ENCODE data around the gene WDHD1. TPM values are rescaled to one million over a fixed set of nuclear protein-coding genes. Genes with fewer than 3 reads are reported as not detected.
"Not testable (repeated sequence)": the region's sequence is repeated elsewhere in the genome, so short reads cannot be mapped to it uniquely, and the experiment has no call there.

Gene WDHD1
- total RNA-seq, 1 donor from 2014 or later = 15.0 TPM

DNA sequence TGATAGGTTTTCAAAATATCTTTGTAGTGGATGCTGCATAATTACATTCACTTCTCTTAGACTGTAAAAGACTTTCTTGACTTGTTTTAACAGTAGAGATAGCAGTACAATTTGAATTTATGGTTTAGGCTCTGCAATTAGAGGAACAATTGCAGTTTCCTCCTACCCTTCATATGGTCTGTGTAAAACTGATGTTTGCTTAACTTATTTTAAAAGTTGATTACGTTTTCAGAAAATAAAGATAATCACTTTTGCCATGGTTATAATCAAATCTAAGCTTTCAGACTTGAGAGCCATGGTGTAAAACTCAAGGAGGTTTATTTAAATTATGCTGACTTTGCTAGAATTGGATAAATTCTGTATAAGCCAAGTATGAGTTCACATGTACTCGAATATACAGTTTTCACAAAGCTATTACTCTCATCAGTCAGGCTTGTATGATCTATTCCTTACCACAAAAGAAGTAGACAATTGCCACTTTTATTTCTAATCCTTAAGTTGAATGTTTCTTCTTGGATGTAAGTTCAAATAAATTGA lies 22.1 kb upstream of the WDHD1 start:
- H3K27me3 Mint-ChIP-seq (ENCODE audit: unreplicated experiment) = peaks cover 22% of the 10 kb centered on the region
- no peak overlapping the region for H3K27ac Mint-ChIP-seq (ENCODE audit: unreplicated experiment)
- TF ChIP-seq, protein P1, sequence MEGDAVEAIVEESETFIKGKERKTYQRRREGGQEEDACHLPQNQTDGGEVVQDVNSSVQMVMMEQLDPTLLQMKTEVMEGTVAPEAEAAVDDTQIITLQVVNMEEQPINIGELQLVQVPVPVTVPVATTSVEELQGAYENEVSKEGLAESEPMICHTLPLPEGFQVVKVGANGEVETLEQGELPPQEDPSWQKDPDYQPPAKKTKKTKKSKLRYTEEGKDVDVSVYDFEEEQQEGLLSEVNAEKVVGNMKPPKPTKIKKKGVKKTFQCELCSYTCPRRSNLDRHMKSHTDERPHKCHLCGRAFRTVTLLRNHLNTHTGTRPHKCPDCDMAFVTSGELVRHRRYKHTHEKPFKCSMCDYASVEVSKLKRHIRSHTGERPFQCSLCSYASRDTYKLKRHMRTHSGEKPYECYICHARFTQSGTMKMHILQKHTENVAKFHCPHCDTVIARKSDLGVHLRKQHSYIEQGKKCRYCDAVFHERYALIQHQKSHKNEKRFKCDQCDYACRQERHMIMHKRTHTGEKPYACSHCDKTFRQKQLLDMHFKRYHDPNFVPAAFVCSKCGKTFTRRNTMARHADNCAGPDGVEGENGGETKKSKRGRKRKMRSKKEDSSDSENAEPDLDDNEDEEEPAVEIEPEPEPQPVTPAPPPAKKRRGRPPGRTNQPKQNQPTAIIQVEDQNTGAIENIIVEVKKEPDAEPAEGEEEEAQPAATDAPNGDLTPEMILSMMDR (IDR thresholded peaks at IDR 0.05; ENCODE audit: unreplicated experiment) = no peak
- no peak for DNase-seq (ENCODE audit: low spot score)
- H3K4me3 Mint-ChIP-seq (ENCODE audit: unreplicated experiment) = no peak overlapping the region
- peaks cover 5% of the 10 kb centered on the region for H3K36me3 Mint-ChIP-seq (ENCODE audit: low read depth, unreplicated experiment)
- no peaks in the 10 kb centered on the region for H3K9me3 Mint-ChIP-seq (ENCODE audit: unreplicated experiment)
- peaks cover 34% of the 10 kb centered on the region for H3K4me1 Mint-ChIP-seq (ENCODE audit: unreplicated experiment)

DNA sequence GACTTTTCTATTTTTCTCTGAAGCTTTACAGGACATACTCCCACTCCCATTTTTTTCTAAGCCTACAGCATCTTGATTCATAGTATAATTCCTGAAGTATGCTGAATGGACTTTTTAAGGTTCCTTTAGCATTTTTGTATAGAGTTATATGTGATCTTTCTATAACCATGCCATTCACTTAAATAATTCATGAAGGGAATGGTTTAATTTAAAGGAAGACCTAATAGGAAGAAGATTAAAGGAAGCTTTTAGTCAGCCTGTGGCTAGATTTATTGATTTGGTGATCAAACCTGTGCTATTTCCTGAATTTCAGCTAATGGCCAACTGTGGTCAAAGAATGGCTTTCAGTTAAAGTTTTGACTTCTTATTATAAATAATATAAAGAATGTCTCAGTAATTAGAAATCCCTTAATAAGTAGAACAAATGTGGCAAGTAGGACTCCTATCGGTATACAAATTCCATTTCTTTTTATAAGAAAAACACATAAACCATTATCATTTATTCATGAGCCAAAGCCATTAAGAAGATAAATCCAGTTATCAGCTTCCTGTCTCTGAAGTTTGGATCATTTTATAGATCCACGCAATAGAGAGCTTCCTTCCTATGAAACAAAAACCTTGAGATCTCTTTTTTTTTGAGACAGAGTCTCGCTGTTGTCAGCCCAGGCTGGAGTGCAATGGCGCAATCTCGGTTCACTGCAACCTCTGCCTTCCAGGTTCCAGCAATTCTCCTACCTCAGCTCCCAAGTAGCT lies 20.6 kb upstream of the WDHD1 start:
- H3K9me3 Mint-ChIP-seq (ENCODE audit: unreplicated experiment) = no peaks in the 10 kb centered on the region
- no peak overlapping the region for H3K27ac Mint-ChIP-seq (ENCODE audit: unreplicated experiment)
- TF ChIP-seq, protein P1 (IDR thresholded peaks at IDR 0.05; ENCODE audit: unreplicated experiment) = no peak
- no peak overlapping the region for H3K4me3 Mint-ChIP-seq (ENCODE audit: unreplicated experiment)
- no peak for DNase-seq (ENCODE audit: low spot score)
- peaks cover 17% of the 10 kb centered on the region for H3K27me3 Mint-ChIP-seq (ENCODE audit: unreplicated experiment)
- H3K4me1 Mint-ChIP-seq (ENCODE audit: unreplicated experiment) = peaks cover 20% of the 10 kb centered on the region
- H3K36me3 Mint-ChIP-seq (ENCODE audit: low read depth, unreplicated experiment) = no peaks in the 10 kb centered on the region

DNA sequence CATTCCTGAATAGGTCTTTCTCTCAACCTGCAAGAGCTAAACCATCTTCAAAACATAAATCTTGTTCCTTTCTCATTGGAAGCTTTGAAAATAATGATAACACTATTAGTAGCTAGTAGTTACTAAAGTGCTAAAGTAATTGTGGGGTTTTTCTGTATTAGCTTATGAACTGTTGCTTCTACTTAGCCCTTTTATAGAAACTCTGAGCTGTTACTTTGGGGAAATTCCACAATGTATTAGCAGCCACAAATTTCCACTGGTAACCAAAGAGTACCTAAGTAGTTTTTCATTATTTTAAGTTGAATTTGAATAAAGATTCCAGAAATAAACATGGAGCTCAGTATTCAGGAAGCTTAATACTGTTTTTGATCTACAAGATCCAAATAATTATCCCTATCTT lies 18.2 kb upstream of the WDHD1 start:
- no peak overlapping the region for H3K4me3 Mint-ChIP-seq (ENCODE audit: unreplicated experiment)
- peaks cover 6% of the 10 kb centered on the region for H3K27me3 Mint-ChIP-seq (ENCODE audit: unreplicated experiment)

DNA sequence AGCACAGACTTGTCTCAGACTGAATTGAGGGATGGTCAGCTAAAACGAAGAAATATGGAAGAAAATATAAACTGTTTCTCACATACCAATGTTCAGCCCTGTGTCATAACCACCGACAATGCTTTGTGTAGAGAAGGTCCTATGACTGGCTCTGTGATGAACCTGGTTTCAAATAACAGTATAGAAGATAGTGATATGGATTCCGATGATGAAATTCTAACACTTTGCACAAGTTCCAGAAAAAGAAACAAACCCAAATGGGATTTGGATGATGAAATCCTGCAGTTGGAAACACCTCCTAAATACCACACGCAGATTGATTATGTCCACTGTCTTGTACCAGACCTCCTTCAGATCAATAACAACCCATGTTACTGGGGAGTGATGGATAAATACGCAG lies 16.6 kb upstream of the WDHD1 start:
- Mint-ChIP-seq H3K27ac (ENCODE audit: unreplicated experiment) (no peak overlapping the region), H3K4me1 (ENCODE audit: unreplicated experiment) (no peaks in the 10 kb centered on the region), H3K4me3 (ENCODE audit: unreplicated experiment) (no peak overlapping the region), H3K27me3 (ENCODE audit: unreplicated experiment) (no peaks in the 10 kb centered on the region), H3K9me3 (ENCODE audit: unreplicated experiment) (no peaks in the 10 kb centered on the region), H3K36me3 (ENCODE audit: low read depth, unreplicated experiment) (peaks cover 11% of the 10 kb centered on the region)
- DNase-seq (ENCODE audit: low spot score) = no peak
- TF ChIP-seq, protein P1 (IDR thresholded peaks at IDR 0.05; ENCODE audit: unreplicated experiment) = no peak

More for the DNA sequence above, 18.2 kb upstream of the WDHD1 start:
- H3K9me3 Mint-ChIP-seq (ENCODE audit: unreplicated experiment) = no peaks in the 10 kb centered on the region
- no peaks in the 10 kb centered on the region for H3K36me3 Mint-ChIP-seq (ENCODE audit: low read depth, unreplicated experiment)
- TF ChIP-seq, protein P1 (IDR thresholded peaks at IDR 0.05; ENCODE audit: unreplicated experiment) = no peak
- peaks cover 9% of the 10 kb centered on the region for H3K4me1 Mint-ChIP-seq (ENCODE audit: unreplicated experiment)
- no peak for DNase-seq (ENCODE audit: low spot score)
- H3K27ac Mint-ChIP-seq (ENCODE audit: unreplicated experiment) = no peak overlapping the region

DNA sequence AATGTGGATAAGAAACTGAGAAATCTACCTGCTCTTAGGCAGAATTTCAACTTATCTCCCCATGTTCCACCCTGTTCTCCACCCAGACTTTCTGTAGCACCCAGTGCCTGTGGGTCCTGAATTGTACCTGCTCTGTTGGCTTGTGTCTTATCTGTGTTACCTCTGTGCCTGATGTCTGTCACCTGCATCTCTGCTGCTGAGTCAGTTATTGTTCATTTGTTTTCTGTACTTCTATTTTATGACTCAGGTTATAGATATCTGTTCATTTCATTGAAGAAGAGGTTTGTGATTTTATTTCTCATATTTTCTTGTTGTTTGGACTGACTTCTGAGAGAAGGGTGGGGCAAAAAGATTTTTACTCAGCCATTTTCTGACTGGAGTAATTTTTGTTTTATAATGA lies 11.8 kb upstream of the WDHD1 start:
- H3K27me3 Mint-ChIP-seq (ENCODE audit: unreplicated experiment) = no peaks in the 10 kb centered on the region
- H3K36me3 Mint-ChIP-seq (ENCODE audit: low read depth, unreplicated experiment) = peaks cover 22% of the 10 kb centered on the region
- DNase-seq (ENCODE audit: low spot score) = no peak
- TF ChIP-seq, protein P1 (IDR thresholded peaks at IDR 0.05; ENCODE audit: unreplicated experiment) = no peak
- no peaks in the 10 kb centered on the region for H3K9me3 Mint-ChIP-seq (ENCODE audit: unreplicated experiment)
- H3K4me3 Mint-ChIP-seq (ENCODE audit: unreplicated experiment) = no peak overlapping the region
- H3K4me1 Mint-ChIP-seq (ENCODE audit: unreplicated experiment) = no peaks in the 10 kb centered on the region
- H3K27ac Mint-ChIP-seq (ENCODE audit: unreplicated experiment) = no peak overlapping the region

DNA sequence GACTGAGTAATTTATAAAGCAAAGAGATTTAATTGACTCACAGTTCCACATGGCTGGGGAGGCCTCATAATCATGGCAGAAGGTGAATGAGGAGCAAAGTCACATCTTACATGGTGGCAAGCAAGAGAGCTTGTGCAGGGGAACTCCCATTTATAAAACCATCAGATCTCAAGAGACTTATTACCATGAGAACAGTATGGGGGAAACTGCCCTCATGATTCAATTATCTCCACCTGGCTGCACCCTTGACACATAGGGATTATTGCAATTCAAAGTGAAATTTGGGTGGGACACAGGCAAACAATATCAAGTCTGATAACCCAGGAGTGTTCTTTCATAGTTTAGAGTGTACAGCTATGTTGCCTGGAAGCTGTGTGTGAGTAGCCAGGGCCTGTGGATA lies 11.1 kb upstream of the WDHD1 start:
- not testable (repeated sequence) for H3K4me3 Mint-ChIP-seq (ENCODE audit: unreplicated experiment); H3K4me1 Mint-ChIP-seq (ENCODE audit: unreplicated experiment); H3K27ac Mint-ChIP-seq (ENCODE audit: unreplicated experiment); DNase-seq (ENCODE audit: low spot score); H3K9me3 Mint-ChIP-seq (ENCODE audit: unreplicated experiment); H3K27me3 Mint-ChIP-seq (ENCODE audit: unreplicated experiment)
- peaks cover 22% of the 10 kb centered on the region for H3K36me3 Mint-ChIP-seq (ENCODE audit: low read depth, unreplicated experiment)

All from endothelial cell (in vitro differentiated cells).